ENCODE measurements around the gene SLC28A2. TPM values are rescaled to one million over a fixed set of nuclear protein-coding genes. Genes with fewer than 3 reads are reported as not detected.

SLC28A2 gene
- total and polyA plus RNA-seq, 2 donors (not counting 1 experiment from before 2014, with no cell fraction given), result not detected

DNA sequence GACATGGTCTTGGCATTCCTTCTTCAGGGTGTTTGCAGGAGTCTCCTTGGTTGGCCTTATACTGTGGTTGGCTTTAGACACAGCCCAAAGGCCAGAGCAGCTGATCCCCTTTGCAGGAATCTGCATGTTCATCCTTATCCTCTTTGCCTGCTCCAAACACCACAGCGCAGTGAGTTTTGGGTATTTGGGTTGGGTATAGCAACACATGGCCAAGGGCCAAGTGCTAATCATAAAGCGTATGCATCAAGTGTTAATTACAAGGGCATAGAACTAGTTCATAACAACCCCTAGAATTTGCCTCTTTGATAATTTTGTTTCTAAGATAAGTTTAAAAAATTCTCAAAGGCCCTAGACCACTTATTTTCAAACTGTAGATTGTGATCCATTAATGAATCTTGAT lies 11.8 kb downstream of the SLC28A2 start:
- Histone ChIP-seq H3K9ac (ENCODE audit: low read length) (no peak overlapping the region), H3K27me3 (replicated peaks in 1 of 4; ENCODE audit: control extremely low read depth in 1 of 4, control insufficient read depth in 3 of 4, insufficient read depth in 4 of 4, low read length in 3 of 4) (no peaks in the 10 kb centered on the region), H3K27ac (ENCODE audit: low read length in 2 of 2) (no peak overlapping the region), H4K20me1 (ENCODE audit: control insufficient read depth, insufficient read depth, low read length, poor library complexity, severe bottlenecking) (no peaks in the 10 kb centered on the region), H3K4me3 (ENCODE audit: control extremely low read depth in 1 of 5, extremely low read depth in 1 of 5, insufficient read depth in 1 of 5, low read depth in 2 of 5, low read length in 4 of 5) (no peak overlapping the region), H3K79me2 (ENCODE audit: control insufficient read depth, insufficient read depth, low read length) (no peaks in the 10 kb centered on the region), H3K36me3 (replicated peaks in 1 of 2; ENCODE audit: control extremely low read depth in 1 of 2, control insufficient read depth in 1 of 2, extremely low read depth in 1 of 2, insufficient read depth in 2 of 2, low read length in 1 of 2) (no peaks in the 10 kb centered on the region), H3K9me3 (ENCODE audit: control extremely low read depth in 1 of 3, control insufficient read depth in 2 of 3, insufficient read depth in 1 of 3, low read length in 2 of 3) (no peaks in the 10 kb centered on the region), H3K4me1 (ENCODE audit: control insufficient read depth in 2 of 2, insufficient read depth in 2 of 2, low read length in 2 of 2) (no peaks in the 10 kb centered on the region), H3K4me2 (replicated peaks; ENCODE audit: low read depth, low read length, poor library complexity, severe bottlenecking) (no peak overlapping the region), H2AFZ (ENCODE audit: insufficient read depth, low read depth, low read length, poor library complexity, severe bottlenecking) (no peak overlapping the region)
- no peak overlapping the region for H3K27ac Mint-ChIP-seq
- no CpG with 5 or more reads among the region's 2 CpGs for WGBS (ENCODE audit: insufficient coverage)
- H3K9me3 Mint-ChIP-seq (ENCODE audit: insufficient read depth), result no peaks in the 10 kb centered on the region
- no peak for DNase-seq
- intact Hi-C loops (cut with micrococcal nuclease), result no loop called here
- no peaks in the 10 kb centered on the region for H3K4me1 Mint-ChIP-seq
- no peak for TF ChIP-seq EZH2 (IDR thresholded peaks at IDR 0.05; ENCODE audit: borderline replicate concordance, insufficient read depth, low read depth, low read length, poor library complexity, severe bottlenecking)
- TF ChIP-seq, protein P1, sequence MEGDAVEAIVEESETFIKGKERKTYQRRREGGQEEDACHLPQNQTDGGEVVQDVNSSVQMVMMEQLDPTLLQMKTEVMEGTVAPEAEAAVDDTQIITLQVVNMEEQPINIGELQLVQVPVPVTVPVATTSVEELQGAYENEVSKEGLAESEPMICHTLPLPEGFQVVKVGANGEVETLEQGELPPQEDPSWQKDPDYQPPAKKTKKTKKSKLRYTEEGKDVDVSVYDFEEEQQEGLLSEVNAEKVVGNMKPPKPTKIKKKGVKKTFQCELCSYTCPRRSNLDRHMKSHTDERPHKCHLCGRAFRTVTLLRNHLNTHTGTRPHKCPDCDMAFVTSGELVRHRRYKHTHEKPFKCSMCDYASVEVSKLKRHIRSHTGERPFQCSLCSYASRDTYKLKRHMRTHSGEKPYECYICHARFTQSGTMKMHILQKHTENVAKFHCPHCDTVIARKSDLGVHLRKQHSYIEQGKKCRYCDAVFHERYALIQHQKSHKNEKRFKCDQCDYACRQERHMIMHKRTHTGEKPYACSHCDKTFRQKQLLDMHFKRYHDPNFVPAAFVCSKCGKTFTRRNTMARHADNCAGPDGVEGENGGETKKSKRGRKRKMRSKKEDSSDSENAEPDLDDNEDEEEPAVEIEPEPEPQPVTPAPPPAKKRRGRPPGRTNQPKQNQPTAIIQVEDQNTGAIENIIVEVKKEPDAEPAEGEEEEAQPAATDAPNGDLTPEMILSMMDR (IDR thresholded peaks at IDR 0.05), result no peak
- ChIA-PET POLR2A (no interaction called here), CTCF (interaction anchor here (1.4 kb wide), 1 partner anchor 13 kb away, joined by 3 read pairs; no protein-coding TSS in a partner anchor)
- no peak for ATAC-seq (ENCODE audit: low read depth)
- H3K4me3 Mint-ChIP-seq, result no peak overlapping the region
- H3K27me3 Mint-ChIP-seq, result peaks cover 14% of the 10 kb centered on the region

DNA sequence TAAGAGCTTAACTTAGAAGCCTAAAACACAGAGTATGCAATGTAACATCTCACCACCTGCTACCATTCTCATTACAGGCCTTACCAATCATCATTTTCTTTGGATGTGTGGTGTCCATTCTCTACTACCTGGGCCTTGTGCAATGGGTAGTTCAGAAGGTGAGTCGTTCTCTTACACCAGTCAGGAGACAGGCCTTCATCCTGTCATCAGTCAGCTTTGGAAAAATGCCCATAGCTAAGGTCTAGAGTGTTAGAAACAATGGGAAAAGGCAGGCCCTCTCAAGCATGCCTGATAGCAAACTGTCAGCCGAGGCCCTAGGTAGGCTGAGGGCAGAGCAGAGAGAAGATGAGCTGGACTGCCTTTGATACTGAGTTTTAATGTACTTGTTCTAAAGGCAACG lies 13.5 kb downstream of the SLC28A2 start:
- no peaks in the 10 kb centered on the region for H3K79me2 ChIP-seq (ENCODE audit: control insufficient read depth, insufficient read depth, low read length)
- ATAC-seq (ENCODE audit: low read depth) (no peak), DNase-seq (no peak)
- H3K36me3 ChIP-seq (replicated peaks in 1 of 2; ENCODE audit: control extremely low read depth in 1 of 2, control insufficient read depth in 1 of 2, extremely low read depth in 1 of 2, insufficient read depth in 2 of 2, low read length in 1 of 2), result no peaks in the 10 kb centered on the region
- H3K27ac ChIP-seq (ENCODE audit: low read length in 2 of 2), result no peak overlapping the region
- intact Hi-C loops (cut with micrococcal nuclease), result no loop called here
- no peak overlapping the region for H3K4me3 Mint-ChIP-seq
- no peaks in the 10 kb centered on the region for H3K4me1 ChIP-seq (ENCODE audit: control insufficient read depth in 2 of 2, insufficient read depth in 2 of 2, low read length in 2 of 2)
- no peak overlapping the region for H2AFZ ChIP-seq (ENCODE audit: insufficient read depth, low read depth, low read length, poor library complexity, severe bottlenecking)
- peaks cover 14% of the 10 kb centered on the region for H3K27me3 Mint-ChIP-seq
- no peaks in the 10 kb centered on the region for H3K9me3 Mint-ChIP-seq (ENCODE audit: insufficient read depth)
- H3K9ac ChIP-seq (ENCODE audit: low read length), result no peak overlapping the region
- H4K20me1 ChIP-seq (ENCODE audit: control insufficient read depth, insufficient read depth, low read length, poor library complexity, severe bottlenecking), result no peaks in the 10 kb centered on the region
- H3K9me3 ChIP-seq (ENCODE audit: control extremely low read depth in 1 of 3, control insufficient read depth in 2 of 3, insufficient read depth in 1 of 3, low read length in 2 of 3), result no peaks in the 10 kb centered on the region
- H3K27me3 ChIP-seq (replicated peaks in 1 of 4; ENCODE audit: control extremely low read depth in 1 of 4, control insufficient read depth in 3 of 4, insufficient read depth in 4 of 4, low read length in 3 of 4), result no peaks in the 10 kb centered on the region
- CTCF ChIA-PET, result interaction anchor here (1.1 to 1.4 kb wide), 3 partner anchors 11 to 147 kb away, joined by 3 to 4 read pairs (median 3); no protein-coding TSS in a partner anchor
- no peaks in the 10 kb centered on the region for H3K4me1 Mint-ChIP-seq
- 93% methylated on average over 3 of the region's 3 CpGs for WGBS (ENCODE audit: insufficient coverage)
- no peak overlapping the region for H3K27ac Mint-ChIP-seq
- TF ChIP-seq, protein P1 (IDR thresholded peaks at IDR 0.05), result no peak
- TF ChIP-seq EZH2 (IDR thresholded peaks at IDR 0.05; ENCODE audit: borderline replicate concordance, insufficient read depth, low read depth, low read length, poor library complexity, severe bottlenecking), result no peak
- H3K4me3 ChIP-seq (ENCODE audit: control extremely low read depth in 1 of 5, extremely low read depth in 1 of 5, insufficient read depth in 1 of 5, low read depth in 2 of 5, low read length in 4 of 5), result no peak overlapping the region
- POLR2A ChIA-PET, result no interaction called here
- H3K4me2 ChIP-seq (replicated peaks; ENCODE audit: low read depth, low read length, poor library complexity, severe bottlenecking), result no peak overlapping the region

All from B cell (primary cell).